Right lobe of liver (tissue), 4 donors: ENCODE data around the gene KIAA1671.

Source experiments
- CTCF ChIP-seq, 4 donors: fragments of 200-600 bp in 3 of 4; fragments of 450-650 bp in 1 of 4; IDR thresholded peaks; one replicate each; pipeline versions ENCODE4 v1.5.1 to v1.8.0; 2016 to 2022; ENCODE audit warnings: antibody characterized with exemption in 4 of 4, mild to moderate bottlenecking in 2 of 4
- POLR2A ChIP-seq: fragments of 450-650 bp; IDR thresholded peaks from one replicate; pipeline ENCODE4 v1.6.1; 2017; ENCODE audit warnings: antibody characterized with exemption, mild to moderate bottlenecking
- donor health status: DM: no; HTN: no; CAD: no.
- donor health status: DM: no; HTN: no; CAD: no.
- donor health status: DM: no; HTN: yes; CAD: no.

GRCh38 chr22:25023879-25024278 is 71.4 kb downstream of the KIAA1671 start:
- TF ChIP-seq CTCF (IDR thresholded peaks at IDR 0.05) (no peak), POLR2A (no peak)
